Vagina (tissue), 2 donors: ENCODE results near the gene FRMPD1.

Experiments
- POLR2A ChIP-seq, 2 donors: fragments of 450-650 bp; IDR thresholded peaks; one replicate each; pipeline ENCODE4 v1.6.1; 2017; ENCODE audit warnings: antibody characterized with exemption in 2 of 2, mild to moderate bottlenecking in 2 of 2, moderate library complexity in 2 of 2
- POLR2AphosphoS5 ChIP-seq, 2 donors: sonication (generic); formaldehyde crosslinking; IDR thresholded peaks; one replicate each; pipeline ENCODE4 v1.9.0; 2017; ENCODE audit warnings: antibody characterized with exemption in 2 of 2, mild to moderate bottlenecking in 2 of 2, low read depth in 1 of 2; ENCODE audit not compliant: insufficient read depth in 1 of 2
- TF ChIP-seq, protein P1 (sequence below), 3 experiments: fragments of 450-650 bp in 2 of 3; fragments of 200-600 bp in 1 of 3; sonication (generic) in 1 of 3; IDR thresholded peaks; one replicate each; pipeline ENCODE4 v1.5.1; 2017 to 2019; ENCODE audit warnings: antibody characterized with exemption in 3 of 3, mild to moderate bottlenecking in 2 of 3, moderate library complexity in 2 of 3

DNA sequence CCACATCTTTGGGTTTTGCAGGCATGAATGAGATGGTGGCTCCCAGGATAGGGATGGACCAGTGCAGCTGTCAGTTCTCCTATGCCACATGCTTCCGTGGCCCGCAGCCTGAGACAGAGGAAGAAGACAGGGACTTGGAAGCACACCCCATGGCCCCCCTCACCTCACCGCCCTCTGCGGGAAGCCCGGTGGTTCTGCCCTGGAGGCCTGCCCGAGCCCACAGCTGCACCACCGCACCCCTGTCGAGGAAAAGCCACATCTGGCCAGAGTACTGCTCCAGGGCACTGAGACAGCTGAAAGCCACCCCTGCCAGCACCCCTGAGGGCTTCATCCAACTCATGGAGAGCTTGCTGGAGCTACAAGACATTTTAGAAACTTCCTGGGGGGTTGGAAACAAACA lies 95.2 kb downstream of the FRMPD1 start:
- TF ChIP-seq, protein P1, sequence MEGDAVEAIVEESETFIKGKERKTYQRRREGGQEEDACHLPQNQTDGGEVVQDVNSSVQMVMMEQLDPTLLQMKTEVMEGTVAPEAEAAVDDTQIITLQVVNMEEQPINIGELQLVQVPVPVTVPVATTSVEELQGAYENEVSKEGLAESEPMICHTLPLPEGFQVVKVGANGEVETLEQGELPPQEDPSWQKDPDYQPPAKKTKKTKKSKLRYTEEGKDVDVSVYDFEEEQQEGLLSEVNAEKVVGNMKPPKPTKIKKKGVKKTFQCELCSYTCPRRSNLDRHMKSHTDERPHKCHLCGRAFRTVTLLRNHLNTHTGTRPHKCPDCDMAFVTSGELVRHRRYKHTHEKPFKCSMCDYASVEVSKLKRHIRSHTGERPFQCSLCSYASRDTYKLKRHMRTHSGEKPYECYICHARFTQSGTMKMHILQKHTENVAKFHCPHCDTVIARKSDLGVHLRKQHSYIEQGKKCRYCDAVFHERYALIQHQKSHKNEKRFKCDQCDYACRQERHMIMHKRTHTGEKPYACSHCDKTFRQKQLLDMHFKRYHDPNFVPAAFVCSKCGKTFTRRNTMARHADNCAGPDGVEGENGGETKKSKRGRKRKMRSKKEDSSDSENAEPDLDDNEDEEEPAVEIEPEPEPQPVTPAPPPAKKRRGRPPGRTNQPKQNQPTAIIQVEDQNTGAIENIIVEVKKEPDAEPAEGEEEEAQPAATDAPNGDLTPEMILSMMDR (IDR thresholded peaks at IDR 0.05): no peak
- TF ChIP-seq POLR2AphosphoS5 (IDR thresholded peaks at IDR 0.05; ENCODE audit: insufficient read depth in 1 of 2, low read depth in 1 of 2): no peak
- TF ChIP-seq POLR2A (IDR thresholded peaks at IDR 0.05): no peak
